GM10847 (cell line): Measurements from ENCODE around the gene FADS3.

ENCODE experiments used
- POLR2A ChIP-seq: IDR thresholded peaks from 2 replicates; pipeline ENCODE4 v1.6.1; 2011; ENCODE audit not compliant: insufficient read length; ENCODE audit errors: extremely low read depth

The FADS3 gene, protein sequence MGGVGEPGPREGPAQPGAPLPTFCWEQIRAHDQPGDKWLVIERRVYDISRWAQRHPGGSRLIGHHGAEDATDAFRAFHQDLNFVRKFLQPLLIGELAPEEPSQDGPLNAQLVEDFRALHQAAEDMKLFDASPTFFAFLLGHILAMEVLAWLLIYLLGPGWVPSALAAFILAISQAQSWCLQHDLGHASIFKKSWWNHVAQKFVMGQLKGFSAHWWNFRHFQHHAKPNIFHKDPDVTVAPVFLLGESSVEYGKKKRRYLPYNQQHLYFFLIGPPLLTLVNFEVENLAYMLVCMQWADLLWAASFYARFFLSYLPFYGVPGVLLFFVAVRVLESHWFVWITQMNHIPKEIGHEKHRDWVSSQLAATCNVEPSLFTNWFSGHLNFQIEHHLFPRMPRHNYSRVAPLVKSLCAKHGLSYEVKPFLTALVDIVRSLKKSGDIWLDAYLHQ

DNA sequence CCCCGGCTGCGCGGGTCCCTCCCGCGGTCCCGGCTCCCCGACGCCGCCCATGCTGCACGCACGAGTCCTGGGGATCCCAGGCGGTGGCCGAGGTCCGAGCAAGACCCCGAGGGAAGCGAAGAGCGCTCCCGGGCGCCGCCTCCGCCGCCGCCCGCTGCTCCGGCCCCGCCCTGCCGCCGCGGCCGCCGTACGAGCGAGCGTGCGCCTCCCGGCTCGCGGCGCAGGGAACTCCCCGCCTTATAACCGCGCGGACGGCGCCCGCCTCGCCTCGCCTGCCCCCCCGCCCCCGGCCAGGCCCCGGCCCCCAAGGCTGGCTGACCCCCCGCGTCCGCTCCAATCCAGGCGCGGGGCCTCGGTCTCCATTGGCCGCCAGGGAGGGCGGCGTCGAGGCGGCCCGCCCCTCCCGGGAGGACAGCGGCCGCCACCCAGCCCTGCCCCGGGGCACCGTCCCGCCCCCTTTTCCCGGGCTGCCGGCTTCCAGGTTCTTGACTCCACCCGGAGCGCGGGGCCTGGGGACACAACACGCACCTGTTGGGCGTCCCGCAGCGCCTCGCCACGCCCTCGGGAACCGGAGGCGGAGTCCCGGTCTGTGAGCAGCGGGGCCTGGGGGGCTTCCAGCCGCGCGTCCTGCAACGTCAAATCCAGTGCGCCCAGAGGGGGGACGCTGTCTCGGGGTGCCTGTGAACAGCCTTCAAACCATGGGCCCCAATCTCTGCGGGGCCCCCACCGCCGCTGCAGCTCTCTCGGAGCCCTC is at the start of gene FADS3:
TSS of gene FADS3 (minus strand) at position 215 of the 754 bp plus-strand sequence. CDS start at position 51, 164 bp downstream.
- TF ChIP-seq POLR2A, result no peak

DNA sequence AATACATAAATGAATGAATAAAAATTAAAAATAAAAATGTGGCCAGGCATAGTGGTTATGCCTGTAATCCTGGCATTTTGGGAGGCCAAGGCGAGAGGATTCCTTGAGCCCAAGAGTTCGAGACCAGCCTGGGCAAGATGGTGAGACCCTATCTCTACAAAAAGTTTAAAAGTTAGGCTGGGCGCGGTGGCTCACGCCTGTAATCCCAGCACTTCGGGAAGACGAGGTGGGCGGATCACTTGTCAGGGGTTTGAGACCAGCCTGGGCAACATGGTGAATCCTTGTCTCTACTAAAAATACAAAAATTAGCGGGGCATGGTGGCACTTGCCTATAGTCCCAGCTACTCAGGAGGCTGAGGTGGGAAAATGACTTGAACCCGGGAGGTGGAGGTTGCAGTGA is 49.1 kb upstream of the FADS3 start:
- no peak for TF ChIP-seq POLR2A

DNA sequence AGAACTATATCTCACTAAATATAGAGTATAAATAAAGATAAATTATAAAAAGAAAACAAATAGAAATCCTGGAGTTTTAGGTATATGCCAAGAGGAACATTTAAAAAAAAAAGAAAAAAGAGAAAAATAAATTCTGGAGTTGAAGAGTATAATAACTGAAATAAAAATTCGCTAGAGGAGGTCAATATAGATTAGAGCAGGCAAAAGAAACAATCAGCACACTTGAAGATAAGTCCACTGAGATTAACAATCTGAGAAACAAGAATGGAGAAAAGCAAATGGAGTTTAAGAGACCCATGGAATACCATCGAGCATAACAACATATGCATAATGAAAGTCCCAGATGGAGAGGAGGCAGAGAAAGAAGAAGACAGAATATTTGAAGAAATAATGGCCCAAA is 44.5 kb upstream of the FADS3 start:
- TF ChIP-seq POLR2A, result no peak

DNA sequence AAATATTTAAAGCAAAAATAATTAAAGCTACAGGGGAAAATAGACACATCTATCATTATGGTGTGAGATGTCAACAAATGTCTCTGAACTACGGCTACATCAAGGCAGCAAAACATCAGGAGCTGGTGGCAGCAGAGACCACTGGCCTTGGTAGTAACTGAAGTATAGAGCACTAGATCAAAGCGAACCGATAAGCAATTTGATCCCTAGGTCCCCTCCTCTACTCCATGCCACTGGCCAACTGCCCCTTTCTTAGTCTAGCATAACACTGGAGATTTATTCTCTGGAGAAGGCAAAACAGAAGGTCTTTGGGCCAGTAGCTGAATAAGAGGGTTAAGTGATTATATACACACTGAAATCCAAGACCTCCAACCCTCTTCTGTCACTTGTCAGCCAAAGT is 39.6 kb upstream of the FADS3 start:
- TF ChIP-seq POLR2A, result no peak

DNA sequence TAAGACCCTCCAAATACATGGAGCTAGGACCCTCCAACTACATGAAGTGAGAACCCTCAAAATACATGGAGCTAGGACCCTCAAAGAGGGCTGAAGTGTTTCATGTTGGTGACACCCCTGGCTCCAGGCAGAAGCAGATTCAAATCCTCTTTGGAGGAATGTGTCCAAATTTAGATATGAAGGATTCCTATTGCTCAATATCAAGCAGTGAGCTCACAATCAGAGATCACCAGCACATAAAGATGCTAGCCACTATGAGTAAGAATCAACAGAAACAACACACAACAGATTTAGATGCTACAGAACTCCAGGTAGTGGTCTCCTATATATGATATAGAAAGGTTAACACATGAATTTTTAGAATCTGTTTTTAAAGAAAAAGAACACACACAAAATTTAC is 37.3 kb upstream of the FADS3 start:
- TF ChIP-seq POLR2A, result no peak

DNA sequence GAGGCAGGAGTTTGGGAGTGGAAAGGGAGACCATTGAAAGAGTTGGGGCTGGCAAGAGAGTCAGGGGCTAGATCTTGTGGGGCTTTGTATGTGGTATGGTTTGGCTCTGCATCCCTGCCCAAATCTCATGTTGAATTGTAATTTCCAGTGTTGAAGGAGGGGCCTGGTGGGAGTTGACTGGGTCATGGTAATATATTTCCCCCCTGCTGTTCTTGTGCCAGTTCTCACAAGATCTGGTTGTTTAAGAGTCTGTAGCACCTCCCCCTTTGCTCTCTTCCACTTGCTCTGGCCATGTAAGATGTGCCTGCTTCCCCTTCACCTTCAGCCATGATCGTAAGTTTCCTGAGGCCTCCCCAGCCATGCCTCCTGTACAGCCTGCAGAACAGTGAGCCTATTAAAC is 36.2 kb upstream of the FADS3 start:
- TF ChIP-seq POLR2A, result no peak

DNA sequence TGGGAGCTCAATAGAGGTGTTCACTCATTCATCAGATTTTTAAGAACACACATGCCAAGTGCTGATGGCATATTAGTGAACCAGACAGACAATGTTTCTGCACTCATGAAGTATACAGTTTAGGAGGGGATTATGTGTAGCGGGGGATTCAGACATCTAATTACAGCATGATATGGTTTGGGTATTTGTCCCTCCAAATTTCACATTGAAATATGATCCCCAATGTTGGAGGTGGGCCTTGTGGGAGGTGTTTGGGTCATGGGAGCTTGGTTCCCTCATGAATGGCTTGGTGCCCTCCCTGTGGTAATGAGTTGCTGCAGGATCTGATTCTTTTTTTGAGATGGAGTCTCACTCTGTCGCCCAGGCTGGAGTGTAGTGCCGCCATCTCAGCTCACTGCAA is 34.9 kb upstream of the FADS3 start:
- TF ChIP-seq POLR2A, result no peak

DNA sequence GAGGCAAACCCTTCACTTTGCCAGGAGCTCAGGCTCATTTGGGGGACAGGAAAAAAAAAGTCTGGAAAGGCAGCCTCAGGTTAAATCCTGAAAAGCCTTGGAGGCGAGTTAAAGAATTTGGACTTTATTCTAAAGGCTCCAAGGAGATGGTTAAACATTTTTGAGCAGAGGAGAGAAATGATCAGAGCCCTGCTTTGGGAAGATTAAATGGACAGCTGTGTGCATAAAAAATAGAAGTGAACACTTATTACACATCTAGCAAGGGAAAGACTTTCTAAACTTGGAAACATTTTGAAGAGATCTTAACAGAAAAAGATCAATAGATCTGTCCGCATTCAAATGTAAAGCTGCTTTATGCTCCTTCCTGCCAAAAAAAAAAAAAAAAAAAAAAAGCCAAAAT is 34.4 kb upstream of the FADS3 start:
- no peak for TF ChIP-seq POLR2A

DNA sequence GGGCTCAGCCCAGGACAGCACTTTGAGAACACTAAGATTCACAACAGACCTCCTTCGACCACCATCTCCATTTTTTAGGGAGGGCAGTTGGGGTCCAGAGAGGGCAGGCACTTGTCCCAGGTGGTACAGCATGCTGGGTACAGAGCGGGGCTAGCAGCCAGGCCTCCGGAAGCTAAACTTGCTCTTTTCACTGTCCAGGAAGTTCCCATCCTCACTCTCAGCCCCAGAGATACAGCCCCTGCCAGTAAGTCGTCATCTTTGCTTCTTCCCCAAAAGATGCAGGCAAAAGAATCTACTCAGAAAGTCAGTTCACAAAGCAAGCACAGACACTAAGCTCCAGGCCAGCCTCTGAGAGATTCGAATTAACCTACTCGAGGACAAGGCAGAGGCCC is 32.7 kb upstream of the FADS3 start:
- TF ChIP-seq POLR2A, result no peak

DNA sequence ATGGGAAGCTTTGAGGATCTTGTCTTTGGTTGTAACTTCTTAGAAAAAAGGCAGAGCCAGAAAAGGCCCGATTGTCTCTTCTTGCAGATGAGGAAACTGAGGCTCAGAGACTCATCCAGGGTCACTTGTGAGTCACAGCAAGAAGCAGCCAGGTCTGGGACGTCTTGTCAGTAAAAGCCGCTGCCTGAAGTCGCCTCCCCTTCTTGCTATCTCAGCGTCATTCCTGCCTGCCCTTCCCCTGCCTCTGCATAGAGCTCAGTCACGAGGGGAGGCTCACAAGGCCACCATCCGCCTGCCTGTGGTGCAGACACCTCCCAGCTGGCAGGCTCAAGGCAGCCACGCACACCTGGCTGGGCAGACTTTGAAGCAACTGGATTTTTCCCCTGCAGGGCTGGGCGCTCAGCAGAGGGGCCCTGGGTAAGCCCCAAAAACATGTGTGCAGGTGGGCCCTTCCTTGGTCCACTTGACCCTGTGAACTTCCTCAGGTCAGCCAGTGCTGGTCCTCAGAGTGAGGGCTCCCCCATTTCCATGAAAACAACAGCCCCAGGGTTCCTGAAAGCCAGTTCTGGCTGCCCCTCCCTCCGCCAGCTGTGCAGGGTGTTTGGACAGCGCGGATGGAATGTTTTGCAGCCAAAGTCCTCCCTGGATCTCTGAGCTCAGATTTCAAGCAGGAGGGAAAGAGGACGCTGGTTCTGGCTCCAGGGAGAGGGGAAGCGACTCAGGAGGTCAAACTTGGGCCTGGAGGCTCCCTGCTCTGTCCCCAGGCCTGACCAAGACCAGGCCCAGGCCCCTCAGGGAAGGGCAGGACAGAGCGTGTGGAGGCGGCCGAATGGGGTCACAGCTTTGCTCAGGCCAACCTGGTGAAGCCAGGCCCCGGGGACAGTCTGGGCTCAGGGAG is 32.1 kb upstream of the FADS3 start:
- no peak for TF ChIP-seq POLR2A

DNA sequence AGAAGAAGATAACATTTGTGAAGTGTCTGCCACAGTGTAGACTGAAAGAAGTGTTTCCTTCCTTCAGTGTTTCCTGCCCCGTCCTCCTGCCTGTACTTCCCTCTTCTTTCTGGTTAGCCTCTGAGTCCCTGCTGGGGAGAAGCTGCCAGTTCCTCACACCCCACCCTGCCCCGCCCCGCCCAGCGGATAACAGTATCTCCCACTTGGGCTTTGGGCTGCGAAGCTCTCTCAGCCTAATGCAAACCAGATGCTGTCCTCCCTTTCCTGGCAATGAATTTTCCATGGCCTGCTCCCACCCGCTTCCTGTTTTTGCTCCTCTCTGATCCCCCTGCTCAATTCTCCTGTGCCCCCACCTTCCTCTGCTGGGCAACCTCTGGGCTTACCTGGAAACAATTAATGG is 31.2 kb upstream of the FADS3 start:
- no peak for TF ChIP-seq POLR2A

DNA sequence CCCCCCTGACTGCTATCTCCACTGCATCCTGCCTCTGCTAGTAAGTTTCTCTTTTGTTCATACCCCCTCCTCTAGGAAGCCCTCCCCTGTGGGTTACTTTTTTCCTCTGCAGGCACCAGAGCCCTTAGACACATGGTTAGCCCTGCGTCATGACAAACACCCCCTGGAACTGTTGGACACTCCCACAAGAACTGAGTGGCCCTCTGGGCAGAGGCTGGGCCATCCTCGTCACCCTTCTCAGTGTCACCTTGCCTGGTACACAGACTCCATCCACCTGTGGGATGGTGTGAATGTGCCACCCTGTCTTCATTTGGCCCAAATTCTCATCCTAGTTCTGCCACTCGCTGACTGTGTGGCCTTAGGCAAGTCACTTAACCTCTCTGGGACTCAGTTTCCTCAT is 30.1 kb upstream of the FADS3 start:
- TF ChIP-seq POLR2A, result no peak

DNA sequence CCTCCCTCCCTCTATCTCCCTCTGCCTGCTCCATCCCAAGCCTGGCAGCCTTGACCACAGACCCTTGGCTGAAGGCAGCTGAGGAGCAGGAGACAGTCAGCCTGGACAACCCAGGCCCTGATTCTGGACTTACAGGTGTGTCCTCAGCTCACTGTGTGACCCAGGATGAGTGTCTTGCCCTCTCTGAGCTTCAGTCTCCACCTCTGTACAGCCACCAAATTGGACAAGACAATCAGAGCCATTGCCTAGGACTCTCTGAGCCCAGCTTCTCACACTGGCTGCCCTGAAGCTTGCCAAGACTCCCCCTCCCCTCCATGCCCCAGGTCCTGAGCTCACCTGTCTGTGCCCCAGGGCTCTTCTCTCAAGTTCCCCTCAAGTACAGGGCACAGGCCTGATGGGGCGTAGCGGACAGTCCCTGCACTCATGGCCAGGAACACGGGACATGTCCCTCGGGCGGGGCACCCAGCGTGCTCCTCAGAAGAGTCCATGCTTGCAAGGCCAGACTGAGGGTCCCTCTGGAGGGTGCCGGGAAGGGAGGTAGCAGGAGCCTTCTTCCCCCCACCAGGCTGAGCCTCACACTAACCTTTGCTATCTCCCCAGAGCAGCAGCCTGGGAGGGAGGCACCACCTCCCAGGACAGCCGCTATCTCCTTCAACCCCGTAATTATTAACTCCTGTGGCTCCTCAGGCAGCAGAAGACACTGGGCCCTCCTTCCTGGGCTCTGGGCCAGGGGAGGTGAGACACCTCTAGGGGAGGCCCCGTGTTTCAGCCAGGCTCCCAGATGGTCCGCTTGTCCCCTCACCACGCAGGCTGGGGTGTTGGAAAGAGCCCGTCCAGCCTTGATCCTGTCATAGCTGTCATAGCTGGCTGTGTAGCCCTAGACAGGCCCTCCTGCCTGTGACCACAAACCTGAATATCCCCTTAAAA is 28.6 kb upstream of the FADS3 start:
- no peak for TF ChIP-seq POLR2A

DNA sequence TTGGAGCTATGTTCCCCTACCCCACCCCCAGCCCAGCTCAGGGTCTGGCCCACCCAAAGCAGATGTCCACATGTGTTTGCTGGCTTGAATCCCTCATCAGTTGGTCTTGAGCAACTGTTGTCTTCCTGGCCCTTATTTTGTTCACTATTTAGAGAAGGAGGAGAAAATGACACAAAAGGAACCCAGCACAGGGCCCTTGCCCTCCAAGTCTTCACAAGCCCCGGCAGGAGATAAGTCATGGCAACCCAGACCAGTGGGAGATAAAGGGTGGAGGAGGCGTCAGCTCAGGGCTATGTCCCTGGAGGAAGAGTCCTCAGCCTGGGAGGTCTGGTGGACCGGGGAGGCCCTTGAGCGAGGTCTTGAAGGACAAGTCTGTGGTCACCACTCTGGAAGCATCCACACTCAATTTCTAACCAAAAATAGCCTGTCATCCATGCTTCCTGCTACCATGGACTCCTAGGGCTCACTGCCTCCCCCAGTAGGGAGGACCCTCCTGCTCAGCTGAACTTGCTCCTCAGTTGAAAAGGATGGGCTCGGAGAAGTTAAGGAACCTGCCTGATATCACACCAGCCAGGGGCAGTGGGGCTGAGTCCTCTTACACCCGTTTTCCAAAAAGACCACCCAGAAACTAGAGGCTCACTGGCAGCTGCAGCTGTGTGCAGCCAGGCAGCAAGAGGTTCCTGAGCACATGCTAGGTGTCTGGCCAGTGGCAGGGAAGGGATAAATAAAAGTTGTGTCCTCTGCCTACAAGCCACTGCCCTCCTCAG is 27.8 kb upstream of the FADS3 start:
- TF ChIP-seq POLR2A, result no peak

DNA sequence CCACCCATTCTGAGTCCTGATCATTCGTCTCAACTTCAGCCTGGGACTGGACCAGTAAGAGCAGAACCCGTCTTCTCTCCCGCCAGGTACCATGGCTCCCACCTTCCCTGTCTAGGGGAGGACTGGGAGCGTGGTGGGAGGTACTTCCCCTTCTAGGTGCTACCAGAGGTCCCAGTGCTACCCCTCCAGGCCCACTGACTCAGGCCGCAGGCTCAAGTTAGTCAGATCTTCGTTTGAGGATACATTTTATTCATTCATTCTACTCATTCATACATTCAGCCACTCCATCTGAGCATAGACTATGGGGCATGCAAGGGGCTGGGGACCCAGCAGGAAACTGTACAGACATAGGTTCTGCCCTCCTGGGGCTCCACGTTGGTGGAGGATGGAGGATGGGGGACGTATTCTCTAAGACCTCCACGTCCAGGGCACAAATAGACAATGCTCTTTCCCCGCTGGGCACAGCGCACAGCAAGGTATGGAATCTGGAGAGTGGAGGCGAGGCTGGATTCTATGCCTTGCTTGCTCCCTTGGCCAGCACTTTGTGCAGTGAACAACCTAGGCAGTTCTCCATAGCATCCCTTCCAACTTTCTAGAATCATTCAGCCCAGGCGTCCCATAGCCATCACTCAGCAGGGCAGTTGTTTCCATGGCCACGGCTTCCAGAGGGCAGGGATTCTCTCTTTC is 27.0 kb upstream of the FADS3 start:
- no peak for TF ChIP-seq POLR2A
